MM.1S (cell line): ENCODE results near the gene PACRG.

Experiments
- DNase-seq: peaks from one replicate; pipeline ENCODE4 v3.0.0-alpha.2; 2015
- H2AFZ ChIP-seq: fragments of 300-600 bp; sonication (generic); 2 replicates; pipeline ENCODE4 v1.6.0; 2016; ENCODE audit warnings: antibody characterized with exemption, low read length
- H3F3A ChIP-seq: fragments of 300-600 bp; sonication (generic); 2 replicates; pipeline ENCODE4 v1.6.1; 2016; ENCODE audit warnings: mild to moderate bottlenecking, antibody characterized with exemption, low read length, moderate library complexity, mixed read lengths; ENCODE audit not compliant: insufficient read depth
- H3K27ac ChIP-seq: fragments of 300-600 bp; sonication (generic); 2 replicates; pipeline ENCODE4 v1.5.1; 2016; ENCODE audit warnings: mild to moderate bottlenecking, low read length
- H3K27me3 ChIP-seq: fragments of 300-600 bp; sonication (generic); replicated peaks from 2 replicates; pipeline ENCODE4 v1.6.0; 2016; ENCODE audit warnings: low read length; ENCODE audit not compliant: insufficient read depth
- H3K36me3 ChIP-seq: fragments of 300-600 bp; sonication (generic); replicated peaks from 2 replicates; pipeline ENCODE4 v1.6.1; 2016; ENCODE audit warnings: mild to moderate bottlenecking, low read length, mixed read lengths; ENCODE audit not compliant: insufficient read depth
- H3K4me1 ChIP-seq: fragments of 300-600 bp; sonication (generic); 2 replicates; pipeline ENCODE4 v1.6.1; 2016; ENCODE audit warnings: low read length, mixed read lengths
- H3K4me2 ChIP-seq: fragments of 300-600 bp; sonication (generic); 2 replicates; pipeline ENCODE4 v1.6.0; 2016; ENCODE audit warnings: low read depth, low read length
- H3K4me3 ChIP-seq: fragments of 300-600 bp; sonication (generic); 2 replicates; pipeline ENCODE4 v1.5.1; 2016; ENCODE audit warnings: low read length, mixed read lengths
- H3K79me2 ChIP-seq: fragments of 300-600 bp; sonication (generic); 2 replicates; pipeline ENCODE4 v1.6.1; 2016; ENCODE audit warnings: mixed run types, low read length, mixed read lengths
- H3K9ac ChIP-seq: fragments of 300-600 bp; sonication (generic); 2 replicates; pipeline ENCODE4 v1.6.1; 2016; ENCODE audit warnings: low read length, mixed read lengths
- H3K9me2 ChIP-seq: fragments of 300-600 bp; sonication (generic); replicated peaks from 2 replicates; pipeline ENCODE4 v1.6.1; 2016; ENCODE audit warnings: mild to moderate bottlenecking, low read length, mixed read lengths; ENCODE audit not compliant: insufficient read depth
- H3K9me3 ChIP-seq: fragments of 300-600 bp; sonication (generic); replicated peaks from 2 replicates; pipeline ENCODE4 v1.6.1; 2016; ENCODE audit warnings: mild to moderate bottlenecking, low read length, mixed read lengths; ENCODE audit not compliant: insufficient read depth
- H4K20me1 ChIP-seq: fragments of 300-600 bp; sonication (generic); 2 replicates; pipeline ENCODE4 v1.6.1; 2016; ENCODE audit warnings: mild to moderate bottlenecking, low read length, moderate library complexity, mixed read lengths; ENCODE audit not compliant: insufficient read depth
- CTCF ChIP-seq: fragments of 300-600 bp; sonication (generic); IDR thresholded peaks from 2 replicates; pipeline ENCODE4 v1.5.1; 2016; ENCODE audit warnings: antibody characterized with exemption, low read length, mixed read lengths
- EZH2 ChIP-seq: fragments of 300-600 bp; sonication (generic); optimal IDR thresholded peaks from 2 replicates; pipeline ENCODE3; 2017; ENCODE audit warnings: low read depth, mild to moderate bottlenecking, antibody characterized with exemption, low read length, mixed read lengths
- EZH2phosphoT487 ChIP-seq: fragments of 300-600 bp; sonication (generic); IDR thresholded peaks from 2 replicates; pipeline ENCODE4 v1.6.1; 2018; ENCODE audit warnings: antibody characterized with exemption, low read length

The PACRG gene

DNA sequence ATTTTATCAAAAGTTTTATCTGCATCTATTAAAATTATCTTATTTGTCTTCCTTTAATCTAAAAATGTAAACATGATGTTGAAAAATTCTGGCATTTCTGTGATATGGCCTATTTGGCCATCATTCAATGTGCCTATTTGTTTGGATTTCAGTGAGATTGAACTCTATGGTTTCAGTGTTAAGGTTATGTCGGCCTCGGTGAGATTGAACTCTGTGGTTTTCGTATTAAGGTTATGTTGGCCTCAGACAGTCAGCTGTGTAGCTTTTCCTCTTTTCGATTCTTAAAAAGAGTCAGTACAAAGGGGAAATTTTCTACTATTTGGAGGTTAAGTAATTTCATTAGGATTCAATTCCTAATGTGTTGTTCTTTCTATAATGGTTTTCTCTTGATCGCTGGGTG is 320.6 kb downstream of the PACRG start:
- Histone ChIP-seq H3K9ac (no peak overlapping the region), H4K20me1 (no peaks in the 10 kb centered on the region), H3K9me3 (no peaks in the 10 kb centered on the region), H3K36me3 (no peaks in the 10 kb centered on the region), H3F3A (no peaks in the 10 kb centered on the region), H3K4me2 (no peak overlapping the region), H3K27ac (no peak overlapping the region), H3K27me3 (no peaks in the 10 kb centered on the region), H3K9me2 (no peaks in the 10 kb centered on the region), H3K4me1 (no peaks in the 10 kb centered on the region), H2AFZ (no peak overlapping the region), H3K4me3 (no peak overlapping the region), H3K79me2 (no peaks in the 10 kb centered on the region)
- DNase-seq, result no peak
- no peak for TF ChIP-seq CTCF
- TF ChIP-seq EZH2phosphoT487, result no peak

DNA sequence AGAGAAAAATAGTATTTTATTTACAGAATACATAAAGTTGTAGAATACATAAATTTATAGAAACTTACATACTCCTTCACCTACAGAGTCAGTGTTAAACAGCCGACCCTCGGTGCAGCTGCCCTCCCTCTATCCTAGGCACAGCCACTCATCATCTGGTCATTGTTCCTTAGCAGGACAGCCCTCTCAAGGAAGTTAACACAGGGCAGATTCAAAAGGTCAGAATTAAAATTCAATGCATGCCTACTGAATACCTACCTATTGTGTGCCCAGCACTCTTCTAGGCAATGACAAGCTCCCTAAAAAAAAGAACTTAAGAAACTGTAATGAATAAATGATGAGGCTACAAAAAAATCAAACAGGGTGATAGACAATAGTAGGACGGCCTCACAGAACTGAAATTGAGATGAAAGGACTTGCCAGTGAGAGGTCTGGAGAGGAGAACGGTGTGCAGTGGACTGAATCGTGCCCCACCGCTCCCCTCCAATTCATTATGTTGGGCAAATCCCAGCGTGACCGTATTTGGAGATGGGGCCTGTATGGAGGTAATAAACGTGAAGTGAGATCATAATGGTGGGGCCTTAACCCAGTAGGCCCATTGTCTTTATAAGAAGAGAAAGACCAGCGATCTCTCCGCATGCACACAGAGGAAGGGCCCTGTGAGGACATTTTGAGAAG is 326.0 kb downstream of the PACRG start:
- Histone ChIP-seq H3K4me2 (no peak overlapping the region), H3K36me3 (no peaks in the 10 kb centered on the region), H3K79me2 (no peaks in the 10 kb centered on the region), H3K9me2 (no peaks in the 10 kb centered on the region), H3K9ac (no peak overlapping the region), H3K9me3 (no peaks in the 10 kb centered on the region), H3K27me3 (no peaks in the 10 kb centered on the region), H3K27ac (no peak overlapping the region), H2AFZ (no peak overlapping the region), H3K4me3 (no peak overlapping the region), H3F3A (no peaks in the 10 kb centered on the region), H3K4me1 (no peaks in the 10 kb centered on the region), H4K20me1 (no peaks in the 10 kb centered on the region)
- no peak for DNase-seq
- TF ChIP-seq EZH2 (no peak), EZH2phosphoT487 (no peak), CTCF (no peak)

DNA sequence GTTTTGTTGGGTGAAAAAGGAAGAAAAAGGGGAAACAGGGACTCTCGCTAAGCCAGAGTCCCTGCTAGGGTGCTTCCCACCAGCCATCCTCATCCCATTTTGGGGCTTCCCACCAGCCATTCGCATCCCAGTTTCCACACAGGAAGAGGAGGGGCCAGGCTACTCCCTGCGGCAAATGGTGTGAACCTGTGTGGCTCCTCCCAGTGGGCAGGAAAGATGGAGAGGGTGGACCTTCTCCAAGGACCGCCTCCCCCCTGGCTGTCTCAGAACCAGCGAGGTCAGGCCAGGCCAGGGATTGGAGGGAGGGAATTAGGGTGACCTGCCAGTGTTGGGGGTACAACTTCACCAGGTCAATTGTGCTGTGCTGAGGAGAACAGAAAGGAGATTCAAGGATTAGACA is 326.9 kb downstream of the PACRG start:
- Histone ChIP-seq H2AFZ (no peak overlapping the region), H3K9me3 (no peaks in the 10 kb centered on the region), H3K9ac (no peak overlapping the region), H4K20me1 (no peaks in the 10 kb centered on the region), H3K27ac (no peak overlapping the region), H3K79me2 (no peaks in the 10 kb centered on the region), H3K4me3 (no peak overlapping the region), H3K36me3 (no peaks in the 10 kb centered on the region), H3K4me2 (no peak overlapping the region), H3F3A (no peaks in the 10 kb centered on the region), H3K9me2 (no peaks in the 10 kb centered on the region), H3K27me3 (no peaks in the 10 kb centered on the region), H3K4me1 (no peaks in the 10 kb centered on the region)
- DNase-seq, result no peak
- TF ChIP-seq CTCF, result no peak
- no peak for TF ChIP-seq EZH2
